Activated CD8-positive, alpha-beta T cell treated with anti-CD3 and anti-CD28 coated beads, Interleukin-2, amount 10 ng/mL, durations not matched to agents 7 days and 5 days (primary cell): ENCODE measurements around the gene GTPBP10. TPM values are rescaled to one million over a fixed set of nuclear protein-coding genes. Genes with fewer than 3 reads are reported as not detected.

Experiments
- ATAC-seq: fragments of 150-1000 bp; cut with Tn5 transposase; one replicate; pipeline ENCODE4 v1.10.0; 2021; ENCODE audit warnings: moderate library complexity
- CTCF ChIA-PET: fragments of 350-600 bp; sonication (Branson Sonifier 250); formaldehyde crosslinking; loops from one replicate; lab custom pipeline; 2021; ENCODE audit warnings: antibody characterized with exemption; lab: Charles Lee
- POLR2A ChIA-PET: fragments of 350-600 bp; sonication (Branson Sonifier 250); formaldehyde crosslinking; loops from one replicate; lab custom pipeline; 2021; ENCODE audit warnings: antibody characterized with exemption; lab: Charles Lee
- DNase-seq: peaks from one replicate; pipeline ENCODE4 v3.0.0-alpha.2; 2020
- H3K27ac Mint-ChIP-seq: one replicate; pipeline ENCODE4 v1.8.0; 2021; ENCODE audit warnings: mild to moderate bottlenecking, mixed read lengths
- H3K27me3 Mint-ChIP-seq: one replicate; pipeline ENCODE4 v1.8.0; 2021; ENCODE audit warnings: low read depth, mixed read lengths
- H3K36me3 Mint-ChIP-seq: one replicate; pipeline ENCODE4 v1.8.0; 2021; ENCODE audit warnings: low read depth, mixed read lengths
- H3K4me1 Mint-ChIP-seq: one replicate; pipeline ENCODE4 v1.8.0; 2021; ENCODE audit warnings: low read depth, mixed read lengths
- H3K4me3 Mint-ChIP-seq: one replicate; pipeline ENCODE4 v1.8.0; 2021; ENCODE audit warnings: mild to moderate bottlenecking, mixed read lengths
- H3K9me3 Mint-ChIP-seq: one replicate; pipeline ENCODE4 v1.8.0; 2022; ENCODE audit warnings: mixed read lengths; ENCODE audit not compliant: insufficient read depth
- total RNA-seq, 2 experiments: library from RNA; stranded (reverse); gene quantifications; one replicate each; pipeline ENCODE4 v1.2.3, GENCODE V29; 2021

Gene GTPBP10
- total RNA-seq, 2 experiments from 2014 or later = 22.5 to 23.1 TPM

GRCh38 chr7:90383861-90384260, 37.3 kb downstream of the GTPBP10 start:
- no peaks in the 10 kb centered on the region for H3K9me3 Mint-ChIP-seq
- ChIA-PET POLR2A (no interaction called here), CTCF (no interaction called here)
- no peaks in the 10 kb centered on the region for H3K4me1 Mint-ChIP-seq
- no peak for ATAC-seq
- H3K27me3 Mint-ChIP-seq = no peaks in the 10 kb centered on the region
- H3K4me3 Mint-ChIP-seq = no peak overlapping the region
- no peak overlapping the region for H3K27ac Mint-ChIP-seq
- peaks cover 49% of the 10 kb centered on the region for H3K36me3 Mint-ChIP-seq
- no peak for DNase-seq

GRCh38 chr7:90384433-90384832, 37.9 kb downstream of the GTPBP10 start:
- ChIA-PET POLR2A (no interaction called here), CTCF (no interaction called here)
- no peaks in the 10 kb centered on the region for H3K27me3 Mint-ChIP-seq
- H3K27ac Mint-ChIP-seq = no peak overlapping the region
- no peaks in the 10 kb centered on the region for H3K4me1 Mint-ChIP-seq
- no peak overlapping the region for H3K4me3 Mint-ChIP-seq
- DNase-seq (no peak), ATAC-seq (no peak)
- H3K9me3 Mint-ChIP-seq = no peaks in the 10 kb centered on the region
- H3K36me3 Mint-ChIP-seq = peaks cover 46% of the 10 kb centered on the region

- Mint-ChIP-seq H3K4me3 (no peak overlapping the region), H3K27me3 (no peaks in the 10 kb centered on the region), H3K36me3 (peaks cover 30% of the 10 kb centered on the region), H3K9me3 (no peaks in the 10 kb centered on the region), H3K27ac (no peak overlapping the region), H3K4me1 (no peaks in the 10 kb centered on the region)
- ChIA-PET POLR2A (no interaction called here), CTCF (no interaction called here)
- ATAC-seq = no peak
- DNase-seq = no peak
Measured at GRCh38 chr7:90387470-90388240, 41.1 kb downstream of the GTPBP10 start.

GRCh38 chr7:90390926-90391325, 44.4 kb downstream of the GTPBP10 start:
- Mint-ChIP-seq H3K36me3 (peaks cover 20% of the 10 kb centered on the region), H3K27ac (no peak overlapping the region), H3K4me3 (no peak overlapping the region), H3K4me1 (no peaks in the 10 kb centered on the region), H3K27me3 (no peaks in the 10 kb centered on the region), H3K9me3 (no peaks in the 10 kb centered on the region)
- ChIA-PET CTCF (no interaction called here), POLR2A (no interaction called here)
- ATAC-seq (no peak), DNase-seq (no peak)

- ATAC-seq = no peak
- CTCF ChIA-PET = no interaction called here
- no peak overlapping the region for H3K27ac Mint-ChIP-seq
Measured at GRCh38 chr7:90391488-90391887, 45.0 kb downstream of the GTPBP10 start.

GRCh38 chr7:90396420-90396819, 49.9 kb downstream of the GTPBP10 start:
- no peaks in the 10 kb centered on the region for H3K9me3 Mint-ChIP-seq
- no peaks in the 10 kb centered on the region for H3K4me1 Mint-ChIP-seq
- CTCF ChIA-PET = no interaction called here
- no peak for ATAC-seq
- H3K4me3 Mint-ChIP-seq = no peak overlapping the region
- POLR2A ChIA-PET = no interaction called here
- H3K27ac Mint-ChIP-seq = no peak overlapping the region
- H3K36me3 Mint-ChIP-seq = peaks cover 10% of the 10 kb centered on the region
- DNase-seq = no peak
- peaks cover 10% of the 10 kb centered on the region for H3K27me3 Mint-ChIP-seq

More at GRCh38 chr7:90391488-90391887, 45.0 kb downstream of the GTPBP10 start:
- Mint-ChIP-seq H3K36me3 (peaks cover 15% of the 10 kb centered on the region), H3K27me3 (no peaks in the 10 kb centered on the region), H3K9me3 (no peaks in the 10 kb centered on the region), H3K4me3 (no peak overlapping the region), H3K4me1 (no peaks in the 10 kb centered on the region)
- no peak for DNase-seq
- POLR2A ChIA-PET = no interaction called here

GRCh38 chr7:90401989-90402388, 55.5 kb downstream of the GTPBP10 start:
- Mint-ChIP-seq H3K4me1 (peaks cover 17% of the 10 kb centered on the region), H3K27me3 (peaks cover 16% of the 10 kb centered on the region), H3K27ac (no peak overlapping the region), H3K36me3 (no peaks in the 10 kb centered on the region), H3K9me3 (no peaks in the 10 kb centered on the region), H3K4me3 (no peak overlapping the region)
- ChIA-PET POLR2A (no interaction called here), CTCF (interaction anchor here (1.7 kb wide), 1 partner anchor 248 kb away, joined by 3 read pairs; the partner anchor contains the start of gene STEAP1)
- DNase-seq = no peak
- ATAC-seq = no peak

GRCh38 chr7:90402785-90403173, 56.3 kb downstream of the GTPBP10 start:
- Mint-ChIP-seq H3K4me1 (peaks cover 17% of the 10 kb centered on the region), H3K27ac (peak overlapping the region; percentile 88), H3K9me3 (no peaks in the 10 kb centered on the region), H3K36me3 (no peaks in the 10 kb centered on the region), H3K27me3 (peaks cover 16% of the 10 kb centered on the region), H3K4me3 (peak overlapping the region; percentile 88)
- ATAC-seq (no peak), DNase-seq (no peak)
- CTCF ChIA-PET = interaction anchor here (1.2 to 2.0 kb wide), 2 partner anchors 17 to 57 kb away, joined by 4 to 11 read pairs; no protein-coding TSS in a partner anchor
- POLR2A ChIA-PET = no interaction called here

- DNase-seq (peak; percentile 86), ATAC-seq (peak; percentile 98)
- no peaks in the 10 kb centered on the region for H3K36me3 Mint-ChIP-seq
- CTCF ChIA-PET = interaction anchor here (0.7 to 2.0 kb wide), 4 partner anchors 11 to 58 kb away, joined by 3 to 11 read pairs (median 4); no protein-coding TSS in a partner anchor
- peak within 1 kb of the TSS; percentile 88 for H3K27ac Mint-ChIP-seq
- H3K27me3 Mint-ChIP-seq = peaks cover 16% of the 10 kb centered on the region
- peak within 1 kb of the TSS; percentile 88 for H3K4me3 Mint-ChIP-seq
- peaks cover 17% of the 10 kb centered on the region for H3K4me1 Mint-ChIP-seq
- H3K9me3 Mint-ChIP-seq = no peaks in the 10 kb centered on the region
- POLR2A ChIA-PET = interaction anchor here (1.3 kb wide), 1 partner anchor 57 kb away, joined by 10 read pairs; the partner anchor contains the start of gene GTPBP10
Measured at GRCh38 chr7:90403174-90404113, 56.9 kb downstream of the GTPBP10 start, which contains the start of gene CLDN12. Gene CLDN12 (plus strand): TSS chr7:90403461. CDS start chr7:90412677, 9,216 bp downstream.

- Mint-ChIP-seq H3K27me3 (peaks cover 16% of the 10 kb centered on the region), H3K27ac (no peak overlapping the region), H3K36me3 (no peaks in the 10 kb centered on the region), H3K9me3 (no peaks in the 10 kb centered on the region), H3K4me1 (peaks cover 17% of the 10 kb centered on the region), H3K4me3 (peak overlapping the region; percentile 88)
- ATAC-seq (no peak), DNase-seq (no peak)
- ChIA-PET POLR2A (no interaction called here), CTCF (no interaction called here)
Measured at GRCh38 chr7:90404777-90405176, 58.3 kb downstream of the GTPBP10 start.

- ChIA-PET POLR2A (no interaction called here), CTCF (no interaction called here)
- ATAC-seq (no peak), DNase-seq (no peak)
- Mint-ChIP-seq H3K4me1 (peaks cover 17% of the 10 kb centered on the region), H3K27me3 (peaks cover 2% of the 10 kb centered on the region), H3K36me3 (no peaks in the 10 kb centered on the region), H3K4me3 (no peak overlapping the region), H3K27ac (no peak overlapping the region), H3K9me3 (no peaks in the 10 kb centered on the region)
Measured at GRCh38 chr7:90407484-90407821, 60.9 kb downstream of the GTPBP10 start.
